Pons (tissue), 1 donor: ENCODE measurements around the gene GAS5.
A peak's percentile ranks its signal among the peaks of the same experiment; 100 is the strongest.
"Not testable (repeated sequence)": the region's sequence is repeated elsewhere in the genome, so short reads cannot be mapped to it uniquely, and the experiment has no call there.

Source experiments
- DNase-seq: peaks from one replicate; pipeline ENCODE4 v3.0.0-alpha.2; 2016; ENCODE audit warnings: low spot score

The GAS5 gene

GRCh38 chr1:173869021-173869359, 1.2 kb upstream of the GAS5 start:
- no peak for DNase-seq

- DNase-seq: peak; percentile 62
Observed at GRCh38 chr1:173868266-173869020, 654 bp upstream of the GAS5 start, which contains the start of gene ZBTB37. ZBTB37 (plus strand) TSS chr1:173868380; CDS start chr1:173870226, 1,846 bp downstream.

- DNase-seq: no peak
Observed at GRCh38 chr1:173867141-173867752, 542 bp downstream of the GAS5 start.

GRCh38 chr1:173866413-173867115, 1.2 kb downstream of the GAS5 start:
- no peak for DNase-seq

- DNase-seq: no peak
Observed at GRCh38 chr1:173865468-173866164, 2.2 kb downstream of the GAS5 start.

- no peak for DNase-seq
Observed at GRCh38 chr1:173864179-173864867, 3.5 kb downstream of the GAS5 start.

- no peak for DNase-seq
Observed at GRCh38 chr1:173863224-173864161, 4.3 kb downstream of the GAS5 start.

GRCh38 chr1:173862769-173863223, 5.0 kb downstream of the GAS5 start:
- no peak for DNase-seq

GRCh38 chr1:173862146-173862768, 5.5 kb downstream of the GAS5 start:
- not testable (repeated sequence) for DNase-seq

- DNase-seq: no peak
Observed at GRCh38 chr1:173861731-173862145, 6.1 kb downstream of the GAS5 start.

GRCh38 chr1:173860065-173860464, 7.7 kb downstream of the GAS5 start:
- no peak for DNase-seq

GRCh38 chr1:173859547-173859946, 8.2 kb downstream of the GAS5 start:
- not testable (repeated sequence) for DNase-seq

- DNase-seq: no peak
Observed at GRCh38 chr1:173857363-173857917, 10.3 kb downstream of the GAS5 start.

GRCh38 chr1:173856903-173857302, 10.9 kb downstream of the GAS5 start:
- no peak for DNase-seq

GRCh38 chr1:173856014-173856413, 11.8 kb downstream of the GAS5 start:
- DNase-seq: no peak

- DNase-seq: no peak
Observed at GRCh38 chr1:173853074-173853473, 14.7 kb downstream of the GAS5 start.

GRCh38 chr1:173852105-173852504, 15.7 kb downstream of the GAS5 start:
- no peak for DNase-seq

- no peak for DNase-seq
Observed at GRCh38 chr1:173832748-173833147, 35.0 kb downstream of the GAS5 start.

- DNase-seq: no peak
Observed at GRCh38 chr1:173827611-173828010, 40.2 kb downstream of the GAS5 start.
